GM18517 (cell line): ENCODE results near the gene BTN1A1.
A peak's percentile ranks its signal among the peaks of the same experiment; 100 is the strongest.

Experiments used
- ATAC-seq: cut with Tn5 transposase; IDR thresholded peaks from one replicate; pipeline ENCODE4 v1.9.1; 2021; ENCODE audit warnings: mild to moderate bottlenecking, moderate library complexity; ENCODE audit not compliant: unreplicated experiment

The BTN1A1 gene

DNA sequence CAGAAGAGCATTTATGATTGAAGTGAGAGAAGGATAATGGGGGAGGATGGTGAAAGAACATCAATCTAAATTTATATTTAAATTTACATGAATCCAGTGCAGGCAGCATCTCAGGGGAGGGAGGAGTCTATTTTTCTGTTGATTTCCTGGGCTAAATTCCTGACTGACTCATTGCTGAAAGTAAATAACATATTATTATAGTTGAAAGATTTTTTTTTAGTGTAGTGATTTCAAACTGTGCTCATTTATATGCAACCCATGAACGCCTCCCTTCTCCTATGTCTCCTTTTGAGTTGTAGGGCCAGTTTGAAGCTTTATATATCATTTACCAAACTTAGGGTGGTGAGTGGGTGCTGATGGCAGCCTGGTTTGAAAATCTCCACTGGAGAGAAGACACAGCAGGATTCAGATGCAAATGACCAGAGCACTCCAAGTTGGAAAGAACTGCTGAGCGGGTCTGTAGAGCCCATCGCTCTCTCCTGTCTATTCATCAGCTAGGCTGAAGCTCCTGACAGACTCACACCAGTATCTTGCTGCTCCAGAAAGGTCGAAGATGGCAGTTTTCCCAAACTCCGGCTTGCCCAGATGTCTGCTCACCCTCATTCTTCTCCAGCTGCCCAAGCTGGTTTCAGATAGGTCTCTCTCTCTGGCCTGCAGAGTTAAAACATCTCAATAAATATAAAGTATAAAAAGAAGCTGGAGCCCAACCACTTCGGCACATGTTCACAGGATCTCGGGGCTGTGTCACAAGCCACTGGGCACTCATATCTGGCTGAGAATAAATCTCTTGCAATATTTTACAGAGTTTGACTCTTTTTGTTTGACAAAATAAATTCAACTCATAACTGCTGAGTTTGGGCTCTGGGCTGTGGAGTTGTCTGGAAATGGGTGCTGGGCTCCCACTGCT is 24.0 kb upstream of the BTN1A1 start:
- no peak for ATAC-seq

- ATAC-seq, result no peak
Measured at GRCh38 chr6:26476896-26477295, 23.2 kb upstream of the BTN1A1 start.

DNA sequence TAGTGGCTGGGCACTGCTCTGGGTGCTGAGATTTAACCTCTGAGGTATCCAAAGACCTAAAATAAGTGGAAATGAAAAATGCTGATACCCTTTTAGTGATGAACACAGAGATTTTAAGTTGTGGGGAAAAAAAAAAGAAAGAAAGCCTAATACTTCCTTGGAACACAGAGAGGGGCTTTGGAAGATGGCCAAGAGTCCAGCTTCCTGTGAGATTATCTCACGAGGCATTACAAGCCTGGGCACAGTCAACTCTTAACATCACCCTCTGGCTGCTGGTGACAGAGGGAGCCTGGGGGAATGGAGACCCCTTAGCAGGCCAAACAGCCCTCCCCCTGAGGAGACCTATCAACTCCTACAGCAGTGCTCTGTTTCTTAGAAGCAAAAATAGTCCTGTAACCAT is 22.7 kb upstream of the BTN1A1 start:
- ATAC-seq, result no peak

- ATAC-seq, result no peak
Measured at GRCh38 chr6:26478100-26478984, 21.8 kb upstream of the BTN1A1 start.

DNA sequence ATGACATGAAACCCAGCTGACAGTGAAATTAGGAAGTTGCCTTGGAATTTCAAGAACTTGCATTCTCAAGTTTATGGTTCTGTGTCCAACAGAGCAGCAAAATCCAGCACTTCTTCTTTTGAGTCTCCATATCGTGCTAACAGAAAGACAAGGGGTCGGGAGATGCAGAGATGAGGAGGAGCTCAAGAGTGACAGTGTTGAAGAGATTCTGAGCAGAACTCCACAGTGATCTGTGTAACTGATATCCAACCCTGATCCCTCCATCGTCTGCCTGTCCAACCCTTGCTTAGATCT is 21.2 kb upstream of the BTN1A1 start:
- no peak for ATAC-seq

GRCh38 chr6:26482338-26482737 is 17.8 kb upstream of the BTN1A1 start:
- ATAC-seq, result no peak

DNA sequence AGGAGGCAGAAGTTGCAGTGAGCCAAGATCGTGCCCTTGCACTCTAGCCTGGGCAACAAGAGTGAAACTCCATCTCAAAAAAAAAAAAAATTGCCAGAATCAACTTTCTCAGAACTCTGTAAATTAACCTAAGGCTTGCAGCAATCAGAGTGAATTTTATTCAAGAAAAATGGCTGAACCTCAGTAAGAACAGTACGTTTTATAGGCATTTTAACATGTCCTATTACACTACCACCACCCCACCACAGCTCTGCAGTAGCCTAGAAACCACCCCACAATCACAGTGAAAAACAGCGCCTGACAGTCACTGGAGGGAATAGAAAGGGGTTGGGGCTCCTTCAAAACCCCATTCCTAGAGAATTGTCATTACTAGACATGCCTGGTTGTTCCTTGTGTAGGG is 16.4 kb upstream of the BTN1A1 start:
- no peak for ATAC-seq

DNA sequence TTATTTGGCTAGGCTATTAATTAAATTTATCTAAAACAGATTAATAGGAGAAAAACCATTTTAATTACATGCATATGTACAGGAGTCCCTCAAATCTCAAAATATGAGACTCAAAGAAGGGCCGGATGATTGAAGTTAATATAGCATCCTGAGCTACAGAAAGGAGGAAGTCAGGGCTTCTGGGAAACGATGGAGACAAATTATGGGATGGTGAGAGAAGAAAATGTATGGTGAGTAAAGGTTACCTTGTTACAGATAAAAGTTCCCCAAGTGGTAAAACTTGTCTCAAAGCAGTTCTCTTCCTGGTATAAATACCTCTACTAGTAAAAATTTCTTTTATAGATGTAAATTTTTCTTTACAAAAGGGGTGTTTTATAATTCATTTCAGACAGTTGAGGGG is 15.9 kb upstream of the BTN1A1 start:
- ATAC-seq, result no peak

GRCh38 chr6:26485112-26485780 is 14.9 kb upstream of the BTN1A1 start:
- ATAC-seq, result no peak

DNA sequence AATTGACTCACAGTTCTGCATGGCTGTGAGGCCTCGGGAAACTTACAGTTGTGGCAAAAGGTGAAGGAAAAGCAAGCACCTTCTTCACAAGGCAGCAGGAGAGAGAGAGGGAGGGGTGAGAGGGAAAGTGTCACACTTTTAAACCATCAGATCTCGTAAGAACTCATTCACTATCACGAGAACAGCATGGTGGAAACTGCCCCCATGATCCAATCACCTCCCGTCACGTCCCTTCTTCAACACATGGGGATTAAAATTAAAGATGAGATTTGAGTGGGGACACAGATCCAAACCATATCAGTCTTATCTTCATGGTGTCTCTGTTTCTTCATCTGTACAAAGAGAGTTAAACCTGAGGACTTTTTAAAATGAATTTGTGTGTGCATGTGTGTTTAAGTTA is 13.7 kb upstream of the BTN1A1 start:
- ATAC-seq, result no peak

DNA sequence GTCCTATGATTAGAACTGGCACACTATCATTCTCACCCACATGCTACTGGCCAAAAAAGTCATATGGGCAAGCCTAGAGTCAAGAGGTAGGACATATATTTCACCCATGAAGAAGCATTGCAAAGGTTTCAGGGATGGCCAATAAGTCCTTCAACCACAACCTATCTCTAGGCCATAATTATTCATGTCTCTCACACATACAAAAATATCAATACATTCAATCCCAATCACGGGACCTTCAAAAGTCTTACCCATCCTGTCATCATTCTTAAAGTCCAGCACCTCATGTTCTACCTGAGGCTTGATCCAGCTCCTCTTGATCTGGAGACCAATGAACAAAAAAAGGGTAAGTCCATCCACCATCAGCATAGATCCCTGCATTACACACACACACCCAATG is 12.6 kb upstream of the BTN1A1 start:
- ATAC-seq, result no peak

DNA sequence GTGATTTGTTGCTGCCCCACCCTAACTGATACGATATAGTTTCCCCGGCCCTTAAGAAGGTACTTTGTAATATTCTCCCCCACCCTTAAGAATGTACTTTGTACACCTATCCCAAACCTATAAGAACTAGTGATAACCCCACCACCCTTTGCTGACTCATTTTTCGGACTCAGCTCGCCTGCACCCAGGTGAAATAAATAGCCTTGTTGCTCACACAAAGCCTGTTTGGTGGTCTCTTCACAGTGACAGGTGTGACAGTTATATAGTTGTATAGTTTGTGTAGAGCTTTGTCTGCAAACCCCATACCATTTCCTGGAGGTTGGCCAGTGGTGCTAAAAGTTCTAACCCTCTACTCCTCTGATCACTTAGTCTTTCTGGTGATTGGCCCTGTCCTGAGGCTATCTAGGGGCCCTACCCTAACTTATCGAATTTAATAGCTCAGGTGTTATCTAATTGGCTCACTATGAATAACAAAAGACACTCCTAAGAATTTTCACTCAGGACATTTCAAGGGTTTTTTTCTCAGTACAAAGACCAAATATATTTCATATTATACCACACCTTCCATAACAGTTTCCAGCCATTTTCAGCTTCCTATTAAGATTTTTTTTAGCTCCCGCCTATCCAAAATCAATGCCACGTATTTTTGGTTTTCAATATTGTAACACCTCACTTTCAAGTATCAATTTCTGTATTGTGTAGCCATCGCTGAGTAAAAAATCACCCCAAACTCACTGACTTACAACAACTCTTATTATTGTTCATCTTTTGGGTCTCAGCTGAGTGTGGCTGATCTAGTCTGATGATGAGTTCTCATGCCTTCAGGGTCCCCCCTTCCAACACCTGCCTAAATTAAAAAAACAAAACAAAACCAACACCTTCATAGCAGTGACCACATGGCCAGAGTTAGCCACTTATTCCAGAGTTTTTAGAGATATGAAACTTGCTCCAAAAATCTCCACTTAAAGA is 9.8 kb upstream of the BTN1A1 start:
- no peak for ATAC-seq

- no peak for ATAC-seq
Measured at GRCh38 chr6:26491604-26492003, 8.5 kb upstream of the BTN1A1 start.

- no peak for ATAC-seq
Measured at GRCh38 chr6:26493258-26493657, 6.8 kb upstream of the BTN1A1 start.

GRCh38 chr6:26494117-26494516 is 6.0 kb upstream of the BTN1A1 start:
- ATAC-seq, result no peak

GRCh38 chr6:26495281-26495680 is 4.8 kb upstream of the BTN1A1 start:
- ATAC-seq, result no peak

DNA sequence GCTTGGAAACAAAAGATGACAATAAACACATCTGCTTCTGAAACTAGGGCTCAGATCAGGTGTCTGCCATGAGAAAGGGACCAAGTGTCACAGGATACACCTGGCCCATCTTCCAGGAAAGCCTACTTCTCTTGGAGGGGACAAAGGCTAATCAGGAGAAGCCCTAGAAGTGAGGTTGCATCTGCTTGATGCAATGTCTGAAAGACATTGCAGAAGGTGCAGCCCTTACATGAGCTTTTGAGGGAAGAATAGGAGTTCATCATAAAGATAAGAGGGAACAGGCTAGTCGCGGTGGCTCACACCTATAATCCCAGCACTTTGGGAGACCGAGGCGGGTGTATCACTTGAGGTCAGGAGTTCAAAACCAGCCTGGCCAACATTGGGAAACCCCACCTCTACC is 2.5 kb upstream of the BTN1A1 start:
- ATAC-seq, result no peak

DNA sequence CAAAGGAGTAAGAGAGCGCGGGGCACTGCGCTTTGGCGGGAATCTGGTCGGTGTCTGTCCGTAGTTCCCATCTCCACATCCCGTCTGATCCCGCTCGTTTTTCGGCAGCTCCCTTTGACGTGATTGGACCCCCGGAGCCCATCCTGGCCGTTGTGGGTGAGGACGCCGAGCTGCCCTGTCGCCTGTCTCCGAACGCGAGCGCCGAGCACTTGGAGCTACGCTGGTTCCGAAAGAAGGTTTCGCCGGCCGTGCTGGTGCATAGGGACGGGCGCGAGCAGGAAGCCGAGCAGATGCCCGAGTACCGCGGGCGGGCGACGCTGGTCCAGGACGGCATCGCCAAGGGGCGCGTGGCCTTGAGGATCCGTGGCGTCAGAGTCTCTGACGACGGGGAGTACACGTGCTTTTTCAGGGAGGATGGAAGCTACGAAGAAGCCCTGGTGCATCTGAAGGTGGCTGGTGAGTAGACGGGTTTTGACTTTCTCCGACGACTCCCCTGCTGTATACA is 1.4 kb downstream of the BTN1A1 start:
- no peak for ATAC-seq

GRCh38 chr6:26502165-26502564 is 2.1 kb downstream of the BTN1A1 start:
- ATAC-seq, result peak; percentile 63

GRCh38 chr6:26502626-26503025 is 2.5 kb downstream of the BTN1A1 start:
- no peak for ATAC-seq
